ENCODE measurements around the gene SOX13. TPM values are rescaled to one million over a fixed set of nuclear protein-coding genes. Genes with fewer than 3 reads are reported as not detected.
A peak's percentile ranks its signal among the peaks of the same experiment; 100 is the strongest.

The SOX13 gene
- total RNA-seq, 1 donor from 2014 or later: 0.23 TPM

GRCh38 chr1:204070895-204071294 is 2.0 kb upstream of the SOX13 start:
- Mint-ChIP-seq H3K9me3 (no peaks in the 10 kb centered on the region), H3K36me3 (ENCODE audit: low read depth) (no peaks in the 10 kb centered on the region), H3K4me1 (ENCODE audit: low read depth) (peaks cover 5% of the 10 kb centered on the region), H3K27me3 (ENCODE audit: insufficient read depth) (peaks cover 57% of the 10 kb centered on the region), H3K27ac (no peak overlapping the region), H3K4me3 (no peak overlapping the region)
- intact Hi-C loops (cut with micrococcal nuclease): no loop called here
- DNase-seq (ENCODE audit: low spot score): no peak

DNA sequence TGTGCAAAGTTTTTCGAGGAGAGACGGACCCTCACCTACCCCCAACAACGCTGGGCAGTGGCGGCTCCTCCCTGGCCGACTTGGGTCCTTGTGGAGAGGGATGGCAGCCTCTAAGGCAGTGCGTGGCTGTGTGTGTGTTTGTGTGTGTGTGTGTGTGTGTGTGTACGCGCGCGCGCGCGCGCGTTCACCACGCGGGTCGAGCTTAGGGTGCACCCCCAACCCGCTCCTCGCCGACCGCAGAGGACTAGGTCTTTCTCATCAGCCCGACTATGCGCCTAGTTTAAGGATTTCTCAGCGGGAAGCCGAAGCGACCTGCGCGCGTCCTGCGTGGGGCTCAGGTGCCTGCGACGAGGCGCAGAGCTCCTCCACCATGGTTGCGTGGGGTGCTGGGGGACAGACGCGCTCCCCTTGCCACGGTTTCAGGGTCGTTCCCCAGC is 940 bp downstream of the SOX13 start:
- H3K9me3 Mint-ChIP-seq: no peaks in the 10 kb centered on the region
- peaks cover 5% of the 10 kb centered on the region for H3K4me1 Mint-ChIP-seq (ENCODE audit: low read depth)
- H3K4me3 Mint-ChIP-seq: peak overlapping the region; percentile 67
- DNase-seq (ENCODE audit: low spot score): no peak
- peaks cover 73% of the 10 kb centered on the region for H3K27me3 Mint-ChIP-seq (ENCODE audit: insufficient read depth)
- H3K36me3 Mint-ChIP-seq (ENCODE audit: low read depth): no peaks in the 10 kb centered on the region
- no peak overlapping the region for H3K27ac Mint-ChIP-seq
- intact Hi-C loops (cut with micrococcal nuclease): no loop called here

DNA sequence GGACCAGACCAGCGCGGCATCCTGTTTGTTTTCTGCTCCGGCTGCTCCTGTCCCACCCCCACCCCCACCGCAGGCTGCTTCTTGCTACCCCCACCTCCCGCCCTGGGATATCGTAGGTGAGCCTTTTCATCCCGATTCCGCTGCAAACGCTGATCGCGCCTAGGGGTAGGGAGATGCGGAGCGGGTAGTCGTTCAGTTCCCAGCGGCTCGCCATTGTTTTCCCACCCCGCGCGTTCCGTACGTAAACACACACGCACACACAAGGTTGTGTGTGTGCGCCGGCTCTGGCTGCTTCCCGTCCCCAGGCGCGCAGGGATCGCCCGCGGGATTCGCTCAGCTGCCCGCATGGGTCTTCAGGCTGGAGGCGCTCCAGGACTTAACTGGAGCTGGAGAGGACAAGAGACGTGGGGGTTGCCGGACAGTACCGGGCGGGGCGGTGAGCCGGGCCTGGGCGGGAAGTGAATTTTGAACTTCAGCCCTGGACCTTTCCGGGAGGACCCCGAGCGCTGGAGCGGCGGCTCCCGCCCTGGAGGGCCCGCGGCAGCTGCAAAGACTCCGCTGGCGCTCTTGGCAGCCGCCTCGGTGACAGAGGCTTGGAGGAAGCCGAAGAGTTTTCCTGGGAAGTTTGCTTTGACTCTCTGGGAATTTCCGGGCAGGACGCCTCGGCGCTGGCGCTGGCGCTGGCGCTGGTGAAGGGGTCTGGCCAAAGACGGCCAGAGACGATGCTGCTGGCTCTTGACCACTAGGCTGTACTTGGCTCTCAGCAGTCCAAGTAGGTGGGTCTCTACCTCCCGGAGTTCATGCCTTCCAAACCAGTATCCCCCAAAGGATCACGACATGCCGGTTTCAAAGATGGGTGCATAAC is 1.6 kb downstream of the SOX13 start:
- H3K4me3 Mint-ChIP-seq: peak overlapping the region; percentile 67

DNA sequence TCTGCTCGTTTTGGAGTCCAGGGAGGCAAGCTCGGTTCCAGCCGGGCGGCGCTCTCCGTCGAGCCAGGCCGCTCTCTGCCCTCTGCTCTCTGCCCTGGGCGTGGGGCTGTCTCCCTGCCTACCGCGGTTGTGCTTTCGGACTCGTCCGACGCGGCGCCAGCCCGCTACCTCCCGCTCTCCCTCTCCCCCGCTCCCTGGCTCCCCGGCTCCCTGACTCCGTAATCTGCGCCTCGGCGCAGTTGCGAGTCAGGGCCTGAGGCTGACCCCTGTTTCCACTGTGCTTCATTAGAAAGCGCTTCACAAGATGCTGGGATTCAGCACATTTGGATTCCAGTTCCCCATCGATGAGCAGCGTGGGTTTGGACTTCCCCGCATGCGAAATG is 2.2 kb downstream of the SOX13 start:
- H3K9me3 Mint-ChIP-seq: no peaks in the 10 kb centered on the region
- no peaks in the 10 kb centered on the region for H3K36me3 Mint-ChIP-seq (ENCODE audit: low read depth)
- peaks cover 5% of the 10 kb centered on the region for H3K4me1 Mint-ChIP-seq (ENCODE audit: low read depth)
- peaks cover 66% of the 10 kb centered on the region for H3K27me3 Mint-ChIP-seq (ENCODE audit: insufficient read depth)
- intact Hi-C loops (cut with micrococcal nuclease): no loop called here
- H3K4me3 Mint-ChIP-seq: peak overlapping the region; percentile 52
- DNase-seq (ENCODE audit: low spot score): no peak
- no peak overlapping the region for H3K27ac Mint-ChIP-seq

More for the DNA sequence above, 1.6 kb downstream of the SOX13 start:
- Mint-ChIP-seq H3K27ac (peak overlapping the region; percentile 27), H3K9me3 (no peaks in the 10 kb centered on the region), H3K4me1 (ENCODE audit: low read depth) (peaks cover 5% of the 10 kb centered on the region), H3K27me3 (ENCODE audit: insufficient read depth) (peaks cover 68% of the 10 kb centered on the region), H3K36me3 (ENCODE audit: low read depth) (no peaks in the 10 kb centered on the region)
- intact Hi-C loops (cut with micrococcal nuclease): no loop called here
- no peak for DNase-seq (ENCODE audit: low spot score)

GRCh38 chr1:204075890-204076846 is 3.3 kb downstream of the SOX13 start:
- DNase-seq (ENCODE audit: low spot score): no peak
- intact Hi-C loops (cut with micrococcal nuclease): no loop called here
- Mint-ChIP-seq H3K9me3 (no peaks in the 10 kb centered on the region), H3K4me1 (ENCODE audit: low read depth) (peaks cover 5% of the 10 kb centered on the region), H3K27me3 (ENCODE audit: insufficient read depth) (peaks cover 62% of the 10 kb centered on the region), H3K4me3 (no peak overlapping the region), H3K36me3 (ENCODE audit: low read depth) (no peaks in the 10 kb centered on the region), H3K27ac (no peak overlapping the region)

DNA sequence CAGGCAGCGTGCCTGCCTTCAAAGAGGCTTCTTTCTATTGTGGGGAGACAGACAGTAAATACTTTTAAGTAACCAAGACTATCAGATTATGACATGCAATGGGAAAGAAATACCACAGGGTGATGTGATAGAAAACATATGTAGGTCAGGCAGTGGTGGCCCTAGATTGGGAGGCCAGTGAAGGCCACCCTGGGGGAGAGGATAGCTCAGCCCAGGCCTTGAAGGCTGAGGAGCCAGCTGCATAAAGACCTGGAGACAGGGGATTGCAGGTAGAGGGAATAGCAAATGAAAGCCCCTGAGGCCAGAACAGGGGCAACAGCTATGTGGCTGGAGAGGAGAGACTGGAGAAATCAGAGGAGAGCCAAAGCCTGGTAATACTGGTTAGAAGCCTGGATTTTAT is 4.0 kb downstream of the SOX13 start:
- no peak for DNase-seq (ENCODE audit: low spot score)
- H3K4me3 Mint-ChIP-seq: no peak overlapping the region
- H3K9me3 Mint-ChIP-seq: no peaks in the 10 kb centered on the region
- no peak overlapping the region for H3K27ac Mint-ChIP-seq
- H3K4me1 Mint-ChIP-seq (ENCODE audit: low read depth): peaks cover 5% of the 10 kb centered on the region
- intact Hi-C loops (cut with micrococcal nuclease): no loop called here
- H3K27me3 Mint-ChIP-seq (ENCODE audit: insufficient read depth): peaks cover 55% of the 10 kb centered on the region
- no peaks in the 10 kb centered on the region for H3K36me3 Mint-ChIP-seq (ENCODE audit: low read depth)

DNA sequence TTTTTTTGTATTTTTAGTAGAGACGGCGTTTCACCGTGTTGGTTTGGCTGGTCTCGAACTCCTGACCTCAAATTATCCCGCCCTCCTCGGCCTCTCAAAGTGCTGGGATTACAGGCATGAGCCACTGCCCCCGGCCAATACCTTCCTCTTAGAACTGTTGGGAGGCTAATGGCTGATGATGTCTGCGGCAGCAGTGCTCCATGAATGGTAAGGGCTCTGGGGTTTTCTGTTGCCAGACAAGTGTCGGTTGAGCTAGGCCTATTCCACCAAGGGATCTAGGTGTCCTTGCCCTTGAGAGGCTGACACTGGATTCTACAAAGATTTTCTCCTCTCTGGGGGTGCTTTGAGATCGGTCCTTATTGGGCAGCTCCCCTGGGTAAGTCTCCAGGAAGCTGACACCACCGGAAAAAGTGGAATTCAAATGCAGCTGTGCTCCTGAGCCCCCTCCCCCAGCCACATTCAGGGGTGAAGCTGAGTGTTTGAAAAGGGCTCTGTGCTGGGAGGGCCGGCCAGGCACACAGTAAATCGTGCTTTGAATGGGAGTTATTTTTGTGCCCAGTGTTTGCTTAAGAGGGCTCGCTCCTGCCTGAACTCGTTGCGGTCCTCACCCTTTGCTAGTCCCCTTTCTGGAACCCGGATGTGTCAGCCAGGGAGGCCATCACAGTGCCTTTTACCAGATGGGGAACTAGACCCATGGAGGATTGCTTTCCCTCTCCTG is 5.2 kb downstream of the SOX13 start:
- intact Hi-C loops (cut with micrococcal nuclease): no loop called here
- no peaks in the 10 kb centered on the region for H3K36me3 Mint-ChIP-seq (ENCODE audit: low read depth)

DNA sequence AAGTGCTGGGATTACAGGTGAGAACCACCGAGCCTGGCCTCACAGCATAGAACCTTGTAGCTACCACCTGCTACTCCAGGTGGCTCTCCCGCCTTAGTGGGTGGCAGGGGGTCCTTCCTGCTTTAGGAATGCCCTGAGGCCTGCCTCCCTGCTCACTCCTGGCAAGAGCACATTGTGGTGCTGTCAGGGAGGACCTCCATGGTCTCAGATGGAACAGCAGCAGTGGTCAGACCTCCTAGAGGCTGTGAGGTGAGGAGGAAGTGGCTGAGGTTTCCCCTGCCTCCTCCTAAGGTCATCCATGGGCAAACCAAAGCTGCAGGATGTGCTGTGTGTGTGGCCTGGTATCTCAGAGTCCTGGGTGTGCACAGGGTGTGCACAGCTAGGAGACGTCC is 6.7 kb downstream of the SOX13 start:
- DNase-seq (ENCODE audit: low spot score): no peak
- Mint-ChIP-seq H3K27me3 (ENCODE audit: insufficient read depth) (peaks cover 34% of the 10 kb centered on the region), H3K9me3 (no peaks in the 10 kb centered on the region), H3K4me3 (no peak overlapping the region), H3K27ac (no peak overlapping the region), H3K4me1 (ENCODE audit: low read depth) (peaks cover 5% of the 10 kb centered on the region), H3K36me3 (ENCODE audit: low read depth) (no peaks in the 10 kb centered on the region)
- intact Hi-C loops (cut with micrococcal nuclease): no loop called here

More for the DNA sequence above, 5.2 kb downstream of the SOX13 start:
- H3K4me1 Mint-ChIP-seq (ENCODE audit: low read depth): peaks cover 5% of the 10 kb centered on the region
- no peaks in the 10 kb centered on the region for H3K9me3 Mint-ChIP-seq
- H3K27ac Mint-ChIP-seq: no peak overlapping the region
- DNase-seq (ENCODE audit: low spot score): no peak
- H3K27me3 Mint-ChIP-seq (ENCODE audit: insufficient read depth): peaks cover 43% of the 10 kb centered on the region
- no peak overlapping the region for H3K4me3 Mint-ChIP-seq

DNA sequence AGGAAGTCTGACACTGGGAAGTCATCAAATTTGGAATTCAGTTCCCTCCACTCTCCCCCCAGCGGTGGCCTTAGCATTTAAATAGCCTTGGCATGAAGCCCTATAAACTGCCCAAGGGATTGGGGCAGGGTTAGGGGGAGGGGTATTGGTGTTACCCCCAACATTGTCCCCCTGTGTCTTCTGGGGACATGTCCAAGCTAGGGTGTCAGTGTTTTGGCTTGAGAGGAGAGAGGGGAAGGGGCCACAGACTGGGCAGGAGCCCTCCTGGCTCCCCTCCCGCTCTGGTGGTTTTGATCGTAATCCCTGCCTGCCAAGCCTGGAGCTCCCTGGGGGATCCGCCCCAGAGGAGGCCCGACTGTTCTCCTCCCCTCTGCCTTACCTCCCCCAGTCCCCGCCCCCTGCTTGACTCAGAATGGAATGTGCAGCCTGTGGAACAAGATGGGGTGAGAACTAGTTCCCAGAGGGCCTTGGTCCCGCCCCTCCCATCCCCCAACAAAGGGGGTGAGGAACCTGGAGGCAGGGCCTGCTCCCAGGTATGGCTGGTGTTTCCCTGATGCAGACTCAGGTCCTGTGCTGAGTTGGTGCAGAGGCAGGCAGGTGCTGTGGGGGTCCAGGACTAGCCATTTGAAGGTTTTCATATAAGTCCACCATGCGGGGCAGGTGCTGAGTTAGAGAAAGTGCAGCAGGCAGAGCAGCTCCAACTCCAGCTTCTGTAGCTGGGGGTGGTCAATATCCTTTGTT is 7.4 kb downstream of the SOX13 start:
- no peaks in the 10 kb centered on the region for H3K36me3 Mint-ChIP-seq (ENCODE audit: low read depth)
- no peak for DNase-seq (ENCODE audit: low spot score)
- H3K4me3 Mint-ChIP-seq: no peak overlapping the region
- peaks cover 1% of the 10 kb centered on the region for H3K4me1 Mint-ChIP-seq (ENCODE audit: low read depth)
- intact Hi-C loops (cut with micrococcal nuclease): no loop called here
- peaks cover 28% of the 10 kb centered on the region for H3K27me3 Mint-ChIP-seq (ENCODE audit: insufficient read depth)
- H3K27ac Mint-ChIP-seq: no peak overlapping the region
- no peaks in the 10 kb centered on the region for H3K9me3 Mint-ChIP-seq

GRCh38 chr1:204081164-204081790 is 8.4 kb downstream of the SOX13 start:
- Mint-ChIP-seq H3K4me1 (ENCODE audit: low read depth) (no peaks in the 10 kb centered on the region), H3K36me3 (ENCODE audit: low read depth) (no peaks in the 10 kb centered on the region), H3K27me3 (ENCODE audit: insufficient read depth) (peaks cover 19% of the 10 kb centered on the region), H3K4me3 (no peak overlapping the region), H3K27ac (no peak overlapping the region), H3K9me3 (no peaks in the 10 kb centered on the region)
- no peak for DNase-seq (ENCODE audit: low spot score)
- intact Hi-C loops (cut with micrococcal nuclease): no loop called here

DNA sequence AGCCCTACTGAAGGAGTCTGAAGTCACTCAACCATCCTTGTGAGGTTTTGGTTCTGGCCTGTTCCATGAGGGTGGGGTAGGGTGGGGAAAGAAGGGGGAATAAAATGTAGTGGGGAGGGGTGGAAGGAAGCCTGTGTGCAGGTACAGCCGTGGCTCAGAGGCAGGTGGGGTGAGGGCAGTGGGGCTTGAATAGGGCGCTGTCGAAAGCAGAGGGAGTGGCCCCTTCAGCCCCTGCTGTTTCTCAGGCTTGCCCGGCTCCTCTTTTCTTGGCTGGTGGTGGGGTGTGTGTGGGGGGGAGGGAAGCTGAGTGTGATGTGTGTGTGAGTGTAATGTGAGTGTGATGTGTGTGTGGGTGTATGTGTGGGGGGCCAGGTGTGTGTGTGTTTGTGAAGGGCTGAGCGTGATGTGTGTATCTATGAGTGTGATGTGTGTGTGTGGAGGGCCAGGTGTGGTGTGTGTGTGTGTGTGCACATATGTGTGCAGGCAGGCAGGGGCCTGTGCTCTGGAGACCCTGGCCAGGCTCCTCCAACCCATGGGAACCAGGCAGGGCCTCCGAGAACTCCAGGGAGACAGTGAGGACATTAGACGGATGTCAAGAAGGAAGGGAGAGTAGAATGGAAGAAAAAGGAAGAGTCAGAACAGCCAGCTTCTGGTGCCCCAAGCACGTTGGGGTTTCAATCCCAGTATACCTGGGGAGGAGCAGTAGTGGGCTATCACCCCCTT is 9.0 kb downstream of the SOX13 start:
- Mint-ChIP-seq H3K36me3 (ENCODE audit: low read depth) (no peaks in the 10 kb centered on the region), H3K9me3 (no peaks in the 10 kb centered on the region), H3K27me3 (ENCODE audit: insufficient read depth) (peaks cover 13% of the 10 kb centered on the region), H3K27ac (no peak overlapping the region), H3K4me3 (no peak overlapping the region), H3K4me1 (ENCODE audit: low read depth) (no peaks in the 10 kb centered on the region)
- no peak for DNase-seq (ENCODE audit: low spot score)
- intact Hi-C loops (cut with micrococcal nuclease): no loop called here
